HFFc6 (cell line): ENCODE measurements around the gene SFXN1. TPM values are rescaled to one million over a fixed set of nuclear protein-coding genes. Genes with fewer than 3 reads are reported as not detected.

ENCODE experiments used
- DNase-seq: peaks from one replicate; pipeline ENCODE4 v3.0.0-alpha.2; 2018
- H3K27ac Mint-ChIP-seq: 2 replicates; pipeline ENCODE4 v1.8.0; 2020; ENCODE audit warnings: mild to moderate bottlenecking, mixed read lengths
- H3K27me3 Mint-ChIP-seq: 2 replicates; pipeline ENCODE4 v1.8.0; 2021; ENCODE audit warnings: mild to moderate bottlenecking, moderate library complexity, mixed read lengths; ENCODE audit not compliant: insufficient read depth
- H3K36me3 Mint-ChIP-seq: 2 replicates; pipeline ENCODE4 v1.8.0; 2021; ENCODE audit warnings: low read depth, mixed read lengths
- H3K4me1 Mint-ChIP-seq: 2 replicates; pipeline ENCODE4 v1.8.0; 2020; ENCODE audit warnings: low read depth, mixed read lengths
- H3K4me3 Mint-ChIP-seq: 2 replicates; pipeline ENCODE4 v1.8.0; 2020; ENCODE audit warnings: mild to moderate bottlenecking, moderate library complexity, mixed read lengths
- H3K9me3 Mint-ChIP-seq: 2 replicates; pipeline ENCODE4 v1.8.0; 2020; ENCODE audit warnings: mild to moderate bottlenecking, mixed read lengths
- CTCF ChIP-seq: fragments of 200-600 bp; sonication (generic); IDR thresholded peaks from 2 replicates; pipeline ENCODE4 v1.5.0; 2021; ENCODE audit warnings: antibody characterized with exemption, mild to moderate bottlenecking
- total RNA-seq, 6 experiments: library from RNA; stranded (reverse); fragmentation: NEBNext Ultra II Directional; extraction: Animal tissue kit (Norgen Biotek cat#: 25700); gene quantifications; 2 replicates in 1 of 6; 3 replicates in 5 of 6; pipeline ENCODE4 v1.2.3, GENCODE V29; 2021

SFXN1 gene
- total RNA-seq, 6 experiments from 2014 or later = 60.8 to 83.0 (median 74.6) TPM

- Mint-ChIP-seq H3K27me3 (peaks cover 5% of the 10 kb centered on the region; the same call in 1 of the 2 replicates), H3K4me1 (no peaks in the 10 kb centered on the region), H3K36me3 (no peaks in the 10 kb centered on the region), H3K9me3 (no peaks in the 10 kb centered on the region), H3K27ac (no peak overlapping the region), H3K4me3 (no peak overlapping the region)
- no peak for DNase-seq
- TF ChIP-seq CTCF = no peak
Measured at GRCh38 chr5:175456105-175456742, 22.1 kb upstream of the SFXN1 start.

GRCh38 chr5:175457466-175457865 is 20.9 kb upstream of the SFXN1 start:
- no peak for DNase-seq
- no peaks in the 10 kb centered on the region for H3K4me1 Mint-ChIP-seq
- no peaks in the 10 kb centered on the region for H3K9me3 Mint-ChIP-seq
- no peak overlapping the region for H3K4me3 Mint-ChIP-seq
- H3K27me3 Mint-ChIP-seq = peaks cover 9% of the 10 kb centered on the region; the same call in 1 of the 2 replicates
- no peaks in the 10 kb centered on the region for H3K36me3 Mint-ChIP-seq
- H3K27ac Mint-ChIP-seq = no peak overlapping the region
- TF ChIP-seq CTCF = no peak

GRCh38 chr5:175460126-175460525 is 18.2 kb upstream of the SFXN1 start:
- H3K9me3 Mint-ChIP-seq = no peaks in the 10 kb centered on the region
- H3K4me3 Mint-ChIP-seq = no peak overlapping the region
- H3K4me1 Mint-ChIP-seq = no peaks in the 10 kb centered on the region
- peaks cover 10% of the 10 kb centered on the region for H3K27me3 Mint-ChIP-seq
- peak; percentile 73 for TF ChIP-seq CTCF
- H3K27ac Mint-ChIP-seq = no peak overlapping the region
- no peaks in the 10 kb centered on the region for H3K36me3 Mint-ChIP-seq
- peak; percentile 42 for DNase-seq

GRCh38 chr5:175460552-175460951 is 17.8 kb upstream of the SFXN1 start:
- H3K9me3 Mint-ChIP-seq = no peaks in the 10 kb centered on the region
- TF ChIP-seq CTCF = no peak
- no peak overlapping the region for H3K27ac Mint-ChIP-seq
- no peaks in the 10 kb centered on the region for H3K4me1 Mint-ChIP-seq
- peaks cover 10% of the 10 kb centered on the region for H3K27me3 Mint-ChIP-seq
- no peak for DNase-seq
- no peaks in the 10 kb centered on the region for H3K36me3 Mint-ChIP-seq
- no peak overlapping the region for H3K4me3 Mint-ChIP-seq

GRCh38 chr5:175461370-175461769 is 17.0 kb upstream of the SFXN1 start:
- Mint-ChIP-seq H3K4me1 (no peaks in the 10 kb centered on the region), H3K27ac (no peak overlapping the region), H3K36me3 (no peaks in the 10 kb centered on the region), H3K4me3 (no peak overlapping the region), H3K9me3 (no peaks in the 10 kb centered on the region), H3K27me3 (peaks cover 10% of the 10 kb centered on the region)
- no peak for DNase-seq
- TF ChIP-seq CTCF = no peak
